ENCODE measurements around the gene P2RX3.

Gene P2RX3

DNA sequence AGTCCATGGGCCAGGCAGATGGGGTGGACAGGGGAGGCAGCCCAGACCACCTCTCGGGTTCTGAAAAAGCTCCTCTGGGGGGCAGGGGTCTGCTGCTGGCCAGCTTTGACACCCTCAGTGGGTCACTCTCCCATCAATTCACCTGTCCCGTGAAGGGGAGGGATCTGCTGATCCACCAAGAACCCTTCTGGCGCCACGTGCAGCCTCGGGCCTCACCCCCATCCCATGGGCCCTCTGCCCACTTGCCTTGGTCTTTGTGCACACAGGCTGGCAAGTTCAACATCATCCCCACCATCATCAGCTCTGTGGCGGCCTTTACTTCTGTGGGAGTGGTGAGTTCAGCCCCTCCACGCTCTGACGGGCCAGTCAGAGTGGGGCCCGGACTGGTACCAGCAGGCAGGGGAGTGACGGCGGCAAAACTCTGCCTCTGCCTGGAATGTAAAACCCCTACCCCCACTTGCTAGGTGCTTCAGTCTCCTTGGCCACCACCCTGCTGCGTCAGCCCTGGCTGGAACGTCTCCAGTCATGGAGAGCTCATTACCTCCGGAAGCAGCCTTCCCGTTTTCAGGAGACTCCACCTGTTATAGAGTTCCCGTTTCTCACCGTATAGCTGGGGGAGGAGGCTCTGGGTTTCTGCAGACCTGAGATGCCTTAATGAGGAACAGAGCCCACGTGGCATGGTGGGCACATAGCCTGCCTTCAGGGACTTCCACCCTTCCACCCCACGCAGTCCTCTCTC lies 30.1 kb downstream of the P2RX3 start:
- no peak for TF ChIP-seq CTCF (IDR thresholded peaks at IDR 0.05)

DNA sequence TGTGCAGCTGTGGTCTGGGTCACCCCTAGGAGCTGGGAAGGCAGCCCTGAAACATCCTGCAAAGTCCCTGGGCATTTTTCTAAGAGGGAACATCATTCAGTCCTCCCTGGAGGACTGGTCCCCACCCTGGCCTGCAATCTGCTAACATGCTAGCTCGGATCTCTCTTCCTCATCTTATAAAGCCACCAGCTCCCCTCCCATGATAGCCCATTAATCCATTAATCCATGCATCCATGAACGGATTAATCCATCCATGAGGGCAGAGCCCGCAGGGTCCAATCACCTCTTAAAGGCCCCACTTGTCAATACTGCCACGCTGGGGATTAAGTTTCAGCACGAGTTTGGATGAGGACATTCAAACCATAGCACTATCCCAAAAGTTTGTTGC lies 30.7 kb downstream of the P2RX3 start:
- TF ChIP-seq CTCF (IDR thresholded peaks at IDR 0.05): no peak

DNA sequence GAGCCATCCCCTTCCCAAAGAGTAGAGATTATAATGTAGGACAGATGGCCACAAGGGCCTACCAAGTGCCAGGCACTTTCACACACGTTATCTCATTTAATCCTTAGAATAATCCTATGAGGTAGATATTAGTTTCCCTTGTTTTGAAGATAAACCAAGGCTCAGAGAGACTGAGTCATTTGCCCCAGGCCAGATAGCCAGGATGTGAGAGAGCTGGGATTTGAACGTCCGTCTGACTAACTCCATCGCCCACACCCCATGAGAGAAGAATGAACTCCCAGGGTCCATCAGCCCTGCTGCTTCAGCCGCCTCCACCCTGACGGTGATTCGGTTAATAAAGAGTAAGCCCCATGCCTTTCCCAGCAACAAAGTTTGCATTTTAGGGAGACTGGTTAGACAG lies 32.1 kb downstream of the P2RX3 start:
- TF ChIP-seq CTCF (IDR thresholded peaks at IDR 0.05): no peak

GRCh38 chr11:57370941-57371340 lies 32.8 kb downstream of the P2RX3 start:
- no peak for TF ChIP-seq CTCF (IDR thresholded peaks at IDR 0.05)

- no peak for TF ChIP-seq CTCF (IDR thresholded peaks at IDR 0.05)
Observed at GRCh38 chr11:57373146-57373545, 35.0 kb downstream of the P2RX3 start.

DNA sequence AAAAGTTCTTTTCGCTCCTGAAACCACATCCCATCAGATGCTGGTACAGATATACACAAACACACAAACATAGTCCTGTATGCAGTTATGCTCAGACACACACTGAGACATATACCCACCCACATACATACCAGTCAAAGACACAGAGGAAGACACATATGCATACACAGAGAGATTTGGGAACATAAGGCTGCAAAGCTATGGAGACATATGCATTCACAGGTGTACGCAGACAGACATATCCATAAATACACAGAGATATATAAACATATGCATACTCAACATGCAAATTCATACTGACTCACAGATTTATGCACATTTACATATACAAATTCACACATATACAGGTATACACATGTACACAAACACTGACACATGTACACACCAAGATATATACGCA lies 36.8 kb downstream of the P2RX3 start:
- TF ChIP-seq CTCF (IDR thresholded peaks at IDR 0.05): no peak

DNA sequence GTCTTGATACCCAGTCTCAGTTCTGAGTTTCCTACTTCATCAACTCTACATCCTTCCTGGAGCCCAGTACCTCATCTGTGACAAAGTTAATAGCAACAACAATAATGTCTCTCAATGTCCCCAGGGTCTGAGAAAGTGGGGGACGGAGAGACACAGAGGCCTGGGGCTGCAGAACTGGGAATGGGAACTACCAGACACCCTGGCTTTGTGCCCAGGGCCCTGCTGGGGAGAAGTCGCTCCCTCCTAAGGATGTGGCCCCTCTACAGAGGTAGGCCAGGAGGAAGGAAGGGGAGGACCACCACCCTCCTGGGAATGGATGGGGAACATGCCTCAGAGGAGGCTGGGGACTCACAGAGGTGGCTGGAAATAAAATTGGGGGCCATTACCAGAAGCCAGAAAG lies 37.3 kb downstream of the P2RX3 start:
- TF ChIP-seq CTCF (IDR thresholded peaks at IDR 0.05): no peak
